NOMO-1 (cell line): Measurements from ENCODE around the gene PTF1A.
"Not testable (repeated sequence)": the region's sequence is repeated elsewhere in the genome, so short reads cannot be mapped to it uniquely, and the experiment has no call there.

Source experiments
- DNase-seq, 2 experiments: peaks; one replicate each; lab custom pipeline; 2025; ENCODE audit not compliant: unreplicated experiment in 2 of 2; lab: John Stamatoyannopoulos, UW

The PTF1A gene

GRCh38 chr10:23202779-23203178 lies 10.7 kb downstream of the PTF1A start:
- no peak for DNase-seq

- no peak for DNase-seq
Observed at GRCh38 chr10:23203369-23204325, 11.5 kb downstream of the PTF1A start.

- no peak for DNase-seq
Observed at GRCh38 chr10:23204773-23205172, 12.7 kb downstream of the PTF1A start.

GRCh38 chr10:23205972-23206642 lies 14.0 kb downstream of the PTF1A start:
- DNase-seq = no peak

GRCh38 chr10:23217471-23217870 lies 25.4 kb downstream of the PTF1A start:
- DNase-seq = no peak

- DNase-seq = no peak
Observed at GRCh38 chr10:23230582-23230981, 38.5 kb downstream of the PTF1A start.

- DNase-seq = no peak
Observed at GRCh38 chr10:23238015-23238414, 45.9 kb downstream of the PTF1A start.

- not testable (repeated sequence) for DNase-seq
Observed at GRCh38 chr10:23241779-23242178, 49.7 kb downstream of the PTF1A start.
